ENCODE data around the gene GRID2.

DNA sequence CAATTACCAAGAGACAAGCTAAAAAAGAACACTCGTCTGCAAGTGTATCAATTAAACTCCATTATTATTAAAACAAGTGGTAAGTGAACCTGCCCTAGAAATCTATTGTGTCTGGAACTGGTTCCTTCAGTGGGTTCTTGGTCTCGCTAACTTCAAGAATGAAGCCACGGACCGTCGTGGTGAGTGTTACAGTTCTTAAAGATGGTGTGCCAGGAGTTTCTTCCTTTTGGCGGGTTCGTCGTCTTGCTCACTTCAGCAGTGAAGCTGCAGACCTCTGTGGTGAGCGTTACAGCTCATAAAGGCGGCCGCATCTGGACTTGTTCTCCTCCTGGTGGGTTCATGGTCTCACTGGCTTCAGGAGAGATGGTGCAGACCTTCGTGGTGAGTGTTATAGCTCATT lies 231.8 kb downstream of the GRID2 start:
- TF ChIP-seq ZBTB8A (CRISPR knock-in tag; IDR thresholded peaks at IDR 0.05; ENCODE audit: borderline replicate concordance, low read depth) (no peak), SMYD3 (CRISPR knock-in tag; IDR thresholded peaks at IDR 0.05) (no peak), ATF1 (CRISPR knock-in tag; IDR thresholded peaks at IDR 0.05) (no peak), HMG20B (CRISPR knock-in tag; conservative IDR thresholded peaks at IDR 0.05) (no peak), SRSF9 (IDR thresholded peaks at IDR 0.05; ENCODE audit: borderline replicate concordance, insufficient read depth, low read depth, low read length, poor library complexity, severe bottlenecking) (no peak), ZNF17 (CRISPR knock-in tag; IDR thresholded peaks at IDR 0.05) (no peak)
- TF ChIP-seq, protein P1, sequence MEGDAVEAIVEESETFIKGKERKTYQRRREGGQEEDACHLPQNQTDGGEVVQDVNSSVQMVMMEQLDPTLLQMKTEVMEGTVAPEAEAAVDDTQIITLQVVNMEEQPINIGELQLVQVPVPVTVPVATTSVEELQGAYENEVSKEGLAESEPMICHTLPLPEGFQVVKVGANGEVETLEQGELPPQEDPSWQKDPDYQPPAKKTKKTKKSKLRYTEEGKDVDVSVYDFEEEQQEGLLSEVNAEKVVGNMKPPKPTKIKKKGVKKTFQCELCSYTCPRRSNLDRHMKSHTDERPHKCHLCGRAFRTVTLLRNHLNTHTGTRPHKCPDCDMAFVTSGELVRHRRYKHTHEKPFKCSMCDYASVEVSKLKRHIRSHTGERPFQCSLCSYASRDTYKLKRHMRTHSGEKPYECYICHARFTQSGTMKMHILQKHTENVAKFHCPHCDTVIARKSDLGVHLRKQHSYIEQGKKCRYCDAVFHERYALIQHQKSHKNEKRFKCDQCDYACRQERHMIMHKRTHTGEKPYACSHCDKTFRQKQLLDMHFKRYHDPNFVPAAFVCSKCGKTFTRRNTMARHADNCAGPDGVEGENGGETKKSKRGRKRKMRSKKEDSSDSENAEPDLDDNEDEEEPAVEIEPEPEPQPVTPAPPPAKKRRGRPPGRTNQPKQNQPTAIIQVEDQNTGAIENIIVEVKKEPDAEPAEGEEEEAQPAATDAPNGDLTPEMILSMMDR (CRISPR knock-in tag; IDR thresholded peaks at IDR 0.05): no peak

Measured in HepG2 (cell line).